Nephron (organoid): ENCODE measurements around the gene KDM4C.

Experiments
- H3K27ac Mint-ChIP-seq, 3 experiments: 2 replicates each; pipeline ENCODE4 v1.8.0; 2020; ENCODE audit warnings: mixed read lengths in 3 of 3, mild to moderate bottlenecking in 2 of 3, moderate library complexity in 1 of 3
- H3K27me3 Mint-ChIP-seq: 2 replicates; pipeline ENCODE4 v1.8.0; 2021; ENCODE audit warnings: low read depth, mild to moderate bottlenecking, moderate library complexity, mixed read lengths
- H3K36me3 Mint-ChIP-seq: 2 replicates; pipeline ENCODE4 v1.8.0; 2020; ENCODE audit warnings: low read depth, mixed read lengths
- H3K4me1 Mint-ChIP-seq: 2 replicates; pipeline ENCODE4 v1.8.0; 2020; ENCODE audit warnings: mixed read lengths
- H3K4me3 Mint-ChIP-seq, 3 experiments: 2 replicates each; pipeline ENCODE4 v1.8.0; 2020; ENCODE audit warnings: mild to moderate bottlenecking in 3 of 3, mixed read lengths in 3 of 3, moderate library complexity in 2 of 3
- H3K9me3 Mint-ChIP-seq: 2 replicates; pipeline ENCODE4 v1.8.0; 2020; ENCODE audit warnings: mixed read lengths
- CTCF ChIP-seq, 3 experiments: fragments of 200-600 bp; sonication (generic); IDR thresholded peaks; one replicate each; pipeline ENCODE4 v1.5.0; 2021; ENCODE audit warnings: antibody characterized with exemption in 3 of 3; ENCODE audit not compliant: unreplicated experiment in 3 of 3

Gene KDM4C

GRCh38 chr9:6845128-6845826, 87.5 kb downstream of the KDM4C start:
- Mint-ChIP-seq H3K27me3 (no peaks in the 10 kb centered on the region), H3K36me3 (no peaks in the 10 kb centered on the region), H3K4me3 (no peak overlapping the region), H3K9me3 (no peaks in the 10 kb centered on the region), H3K4me1 (peaks cover 14% of the 10 kb centered on the region), H3K27ac (peak overlapping the region in 1 of 3 experiments; percentile 16)
- TF ChIP-seq CTCF (IDR thresholded peaks at IDR 0.05; ENCODE audit: unreplicated experiment in 3 of 3) = no peak

- Mint-ChIP-seq H3K9me3 (no peaks in the 10 kb centered on the region), H3K4me3 (no peak overlapping the region), H3K27ac (peak overlapping the region in 1 of 3 experiments; percentile 16), H3K27me3 (no peaks in the 10 kb centered on the region), H3K4me1 (peaks cover 14% of the 10 kb centered on the region), H3K36me3 (no peaks in the 10 kb centered on the region)
- TF ChIP-seq CTCF (IDR thresholded peaks at IDR 0.05; ENCODE audit: unreplicated experiment in 3 of 3) = peak; percentile 43 to 53 (median 48)
Measured at GRCh38 chr9:6845880-6846279, 88.1 kb downstream of the KDM4C start.

- no peaks in the 10 kb centered on the region for H3K27me3 Mint-ChIP-seq
- H3K4me1 Mint-ChIP-seq = no peaks in the 10 kb centered on the region
- TF ChIP-seq CTCF (IDR thresholded peaks at IDR 0.05; ENCODE audit: unreplicated experiment in 3 of 3) = no peak
- no peak overlapping the region for H3K4me3 Mint-ChIP-seq
- no peak overlapping the region for H3K27ac Mint-ChIP-seq
- H3K9me3 Mint-ChIP-seq = no peaks in the 10 kb centered on the region
- H3K36me3 Mint-ChIP-seq = peaks cover 7% of the 10 kb centered on the region
Measured at GRCh38 chr9:6852243-6852963, 94.6 kb downstream of the KDM4C start.

GRCh38 chr9:6855860-6856259, 98.1 kb downstream of the KDM4C start:
- Mint-ChIP-seq H3K9me3 (no peaks in the 10 kb centered on the region), H3K27me3 (no peaks in the 10 kb centered on the region), H3K4me1 (no peaks in the 10 kb centered on the region), H3K36me3 (peaks cover 11% of the 10 kb centered on the region), H3K27ac (no peak overlapping the region), H3K4me3 (no peak overlapping the region)
- TF ChIP-seq CTCF (IDR thresholded peaks at IDR 0.05; ENCODE audit: unreplicated experiment in 3 of 3) = no peak

GRCh38 chr9:6864102-6864501, 106.3 kb downstream of the KDM4C start:
- Mint-ChIP-seq H3K4me1 (no peaks in the 10 kb centered on the region), H3K4me3 (no peak overlapping the region), H3K9me3 (peaks cover 26% of the 10 kb centered on the region), H3K27ac (no peak overlapping the region), H3K36me3 (peaks cover 27% of the 10 kb centered on the region), H3K27me3 (no peaks in the 10 kb centered on the region)
- TF ChIP-seq CTCF (IDR thresholded peaks at IDR 0.05; ENCODE audit: unreplicated experiment in 3 of 3) = no peak
